ENCODE measurements around the gene SLC31A1. TPM values are rescaled to one million over a fixed set of nuclear protein-coding genes. Genes with fewer than 3 reads are reported as not detected.

Gene SLC31A1
- total RNA-seq, 6 donors from 2014 or later: 10.5 to 44.7 (median 28.5) TPM

- Histone ChIP-seq H3K9me3 (no peaks in the 10 kb centered on the region), H3K36me3 (no peaks in the 10 kb centered on the region), H3K4me1 (no peaks in the 10 kb centered on the region), H3K27me3 (no peaks in the 10 kb centered on the region), H3K27ac (no peak overlapping the region), H3K4me3 (no peak overlapping the region)
- 92 to 100% methylated on average over 3 of the region's 3 CpGs for WGBS, 2 donors
- ATAC-seq (ENCODE audit: low FRiP score in 2 of 2) (no peak), DNase-seq (no peak)
- TF ChIP-seq POLR2A (IDR thresholded peaks at IDR 0.05) (no peak), POLR2AphosphoS5 (IDR thresholded peaks at IDR 0.05) (no peak), EP300 (IDR thresholded peaks at IDR 0.05) (no peak), CTCF (IDR thresholded peaks at IDR 0.05) (no peak)
Measured at GRCh38 chr9:113311961-113312360, 90.6 kb downstream of the SLC31A1 start.

DNA sequence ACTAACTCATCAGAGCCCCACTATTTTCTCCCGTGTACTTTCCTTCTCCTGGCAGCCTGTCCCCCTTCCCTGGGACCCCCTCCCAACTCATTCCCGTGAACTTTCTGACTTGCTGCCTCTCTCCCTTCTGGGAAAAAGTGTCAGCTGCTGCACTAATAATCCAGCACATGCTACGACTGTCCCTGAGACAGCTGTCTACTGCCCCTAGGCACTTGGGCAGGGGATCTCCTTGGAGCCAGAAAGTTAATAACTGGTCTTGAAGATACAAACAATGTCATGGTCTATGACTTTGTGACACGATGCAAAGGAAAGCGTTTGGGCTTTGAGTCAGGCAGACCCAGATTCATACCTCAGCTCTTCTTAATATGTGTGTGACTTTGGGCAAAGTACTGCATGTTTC, 91.9 kb downstream of the SLC31A1 start:
- Histone ChIP-seq H3K9me3 (no peaks in the 10 kb centered on the region), H3K27me3 (no peaks in the 10 kb centered on the region), H3K4me3 (no peak overlapping the region), H3K27ac (no peak overlapping the region), H3K4me1 (no peaks in the 10 kb centered on the region), H3K36me3 (no peaks in the 10 kb centered on the region)
- DNase-seq: no peak
- TF ChIP-seq CTCF (IDR thresholded peaks at IDR 0.05) (no peak), EP300 (IDR thresholded peaks at IDR 0.05) (no peak), POLR2AphosphoS5 (IDR thresholded peaks at IDR 0.05) (no peak), POLR2A (IDR thresholded peaks at IDR 0.05) (no peak)
- 74 to 77% methylated on average over 5 of the region's 5 CpGs for WGBS, 2 donors
- no peak for ATAC-seq (ENCODE audit: low FRiP score in 2 of 2)

Other genes with a start within 250 kb of the SLC31A1 start
- 1 to 10 TPM in 1 of 6 donors, under 1 TPM in 4, not detected in 1; 0.26 to 1.2 (median 0.69) TPM for gene ZNF883, start 209.4 kb upstream of the SLC31A1 start, total RNA-seq
- 1 to 10 TPM in 5 of 6 donors, not detected in 1; 1.0 to 2.5 (median 1.3) TPM for gene ZFP37, start 164.8 kb upstream of the SLC31A1 start, total RNA-seq
- 10 to 100 TPM; 43.1 to 79.6 (median 57.4) TPM for gene SLC31A2, start 70.5 kb upstream of the SLC31A1 start, total RNA-seq
- gene FKBP15, start 267 bp upstream of the SLC31A1 start, total RNA-seq: 10 to 100 TPM; 36.5 to 72.3 (median 50.0) TPM
- 10 to 100 TPM; 17.7 to 41.9 (median 28.4) TPM for gene CDC26, start 54.0 kb downstream of the SLC31A1 start, total RNA-seq
- 10 to 100 TPM in 5 of 6 donors, 1 to 10 TPM in 1; 7.1 to 18.2 (median 15.0) TPM for gene PRPF4, start 54.1 kb downstream of the SLC31A1 start, total RNA-seq
- 1 to 10 TPM in 1 of 6 donors, under 1 TPM in 2, not detected in 3; 0.30 to 3.1 (median 0.39) TPM for gene RNF183, start 81.8 kb downstream of the SLC31A1 start, total RNA-seq
- gene WDR31, start 118.7 kb downstream of the SLC31A1 start, total RNA-seq: 1 to 10 TPM; 2.0 to 5.2 (median 3.1) TPM
- 10 to 100 TPM in 3 of 6 donors, 1 to 10 TPM in 3; 5.2 to 21.1 (median 12.7) TPM for gene BSPRY, start 128.0 kb downstream of the SLC31A1 start, total RNA-seq
- gene HDHD3, start 155.4 kb downstream of the SLC31A1 start, total RNA-seq: 10 to 100 TPM; 12.0 to 25.8 (median 19.6) TPM
- 10 to 100 TPM; 30.6 to 48.2 (median 38.2) TPM for gene ALAD, start 179.7 kb downstream of the SLC31A1 start, total RNA-seq
- 10 to 100 TPM in 4 of 6 donors, 1 to 10 TPM in 2; 6.4 to 37.1 (median 28.4) TPM for gene POLE3, start 189.1 kb downstream of the SLC31A1 start, total RNA-seq
- gene C9orf43, start 189.2 kb downstream of the SLC31A1 start, total RNA-seq: 1 to 10 TPM in 2 of 6 donors, under 1 TPM in 4; 0.23 to 3.1 (median 0.43) TPM
- gene RGS3, start 242.2 kb downstream of the SLC31A1 start, total RNA-seq: 10 to 100 TPM; 60.3 to 93.2 (median 72.6) TPM